IMR-90 (cell line): ENCODE data around the gene PRKN. TPM values are rescaled to one million over a fixed set of nuclear protein-coding genes. Genes with fewer than 3 reads are reported as not detected.

Source experiments
- ATAC-seq: fragments of 200-7000 bp; cut with Tn5 transposase; 2 replicates; pipeline ENCODE4 v1.9.1; 2020; ENCODE audit warnings: low read depth, mild to moderate bottlenecking, moderate library complexity
- BruUV-seq: library from RNA; stranded (reverse); fragments of 400-500 nt; replicated peaks from 2 replicates; lab custom pipeline; 2021; lab: Mats Ljungman, UMichigan
- CTCF ChIA-PET: fragments of 300-600 bp; formaldehyde crosslinking; extraction: SDS; loops from one replicate; lab custom pipeline; 2021; ENCODE audit warnings: antibody characterized with exemption; lab: Yijun Ruan, JAX
- POLR2A ChIA-PET: fragments of 300-600 bp; sonication (Branson Sonifier 250); formaldehyde crosslinking; loops from one replicate; lab custom pipeline; 2022; ENCODE audit warnings: antibody characterized with exemption; ENCODE audit not compliant: unreplicated experiment; lab: Charles Lee
- DNase-seq: peaks from one replicate; pipeline ENCODE4 v3.0.0; 2013
- H2AFZ ChIP-seq: replicated peaks from 2 replicates; pipeline ENCODE3; 2013; ENCODE audit warnings: low read length, mild to moderate bottlenecking; ENCODE audit not compliant: poor library complexity
- H2AK5ac ChIP-seq: 2 replicates; pipeline ENCODE4 v1.6.1; 2013; ENCODE audit warnings: low read depth, low read length, inconsistent platforms
- H2AK9ac ChIP-seq: replicated peaks from 2 replicates; pipeline ENCODE3; 2013; ENCODE audit warnings: mild to moderate bottlenecking, low read depth, low read length, moderate library complexity; ENCODE audit not compliant: poor library complexity
- H2BK120ac ChIP-seq: 2 replicates; pipeline ENCODE4 v1.6.1; 2013; ENCODE audit warnings: low read depth, low read length, inconsistent platforms
- H2BK15ac ChIP-seq: 3 replicates; pipeline ENCODE4 v1.6.1; 2013; ENCODE audit warnings: low read depth, low read length, inconsistent platforms
- H2BK20ac ChIP-seq: 2 replicates; pipeline ENCODE4 v1.6.1; 2013; ENCODE audit warnings: low read depth, mild to moderate bottlenecking, inconsistent platforms, low read length, moderate library complexity
- H2BK5ac ChIP-seq: 2 replicates; pipeline ENCODE4 v1.6.1; 2013; ENCODE audit warnings: mild to moderate bottlenecking, low read depth, low read length, inconsistent platforms; ENCODE audit not compliant: poor library complexity, severe bottlenecking
- H3K14ac ChIP-seq: replicated peaks from 2 replicates; pipeline ENCODE4 v1.6.1; 2013; ENCODE audit warnings: low read depth, low read length, inconsistent platforms
- H3K18ac ChIP-seq: 2 replicates; pipeline ENCODE4 v1.6.1; 2013; ENCODE audit warnings: low read depth, low read length, control low read depth
- H3K23ac ChIP-seq: 2 replicates; pipeline ENCODE4 v1.6.1; 2013; ENCODE audit warnings: low read depth, low read length, inconsistent platforms
- H3K27ac ChIP-seq: 2 replicates; pipeline ENCODE4 v1.5.1; 2013; ENCODE audit warnings: mild to moderate bottlenecking, control low read depth, low read length; ENCODE audit not compliant: insufficient read depth
- H3K27me3 ChIP-seq: 2 replicates; pipeline ENCODE4 v1.6.1; 2013; ENCODE audit warnings: low read length; ENCODE audit not compliant: control insufficient read depth, insufficient read depth
- H3K36me3 ChIP-seq: 2 replicates; pipeline ENCODE4 v1.6.1; 2013; ENCODE audit warnings: low read length, mixed read lengths; ENCODE audit not compliant: control insufficient read depth, insufficient read depth
- H3K4ac ChIP-seq: 2 replicates; pipeline ENCODE4 v1.6.1; 2013; ENCODE audit warnings: low read depth, low read length, inconsistent platforms
- H3K4me1 ChIP-seq: 2 replicates; pipeline ENCODE4 v1.6.1; 2013; ENCODE audit warnings: low read length, mixed read lengths; ENCODE audit not compliant: control insufficient read depth, insufficient read depth
- H3K4me2 ChIP-seq: 2 replicates; pipeline ENCODE4 v1.6.1; 2013; ENCODE audit warnings: low read depth, mild to moderate bottlenecking, control low read depth, low read length, moderate library complexity
- H3K4me3 ChIP-seq: 2 replicates; pipeline ENCODE4 v1.5.1; 2013; ENCODE audit warnings: low read depth, mild to moderate bottlenecking, control low read depth, low read length, moderate library complexity; ENCODE audit not compliant: insufficient read depth
- H3K56ac ChIP-seq: 2 replicates; pipeline ENCODE4 v1.6.1; 2013; ENCODE audit warnings: low read length, inconsistent platforms; ENCODE audit not compliant: insufficient read depth; ENCODE audit errors: extremely low read depth
- H3K79me1 ChIP-seq, 2 experiments: 2 replicates each; pipeline ENCODE4 v1.6.1; 2013; ENCODE audit warnings: low read length in 2 of 2, inconsistent platforms in 1 of 2, low read depth in 1 of 2
- H3K9ac ChIP-seq: 2 replicates; pipeline ENCODE4 v1.6.1; 2013; ENCODE audit warnings: low read depth, low read length, control low read depth
- H3K9me1 ChIP-seq: 2 replicates; pipeline ENCODE4 v1.6.1; 2013; ENCODE audit warnings: low read length, inconsistent platforms; ENCODE audit not compliant: insufficient read depth
- H3K9me3 ChIP-seq: 2 replicates; pipeline ENCODE4 v1.6.1; 2013; ENCODE audit warnings: low read length; ENCODE audit not compliant: control insufficient read depth, insufficient read depth
- H4K20me1 ChIP-seq: 2 replicates; pipeline ENCODE4 v1.6.1; 2013; ENCODE audit warnings: low read length, inconsistent platforms; ENCODE audit not compliant: insufficient read depth
- H4K5ac ChIP-seq: 2 replicates; pipeline ENCODE4 v1.6.1; 2013; ENCODE audit warnings: mild to moderate bottlenecking, low read depth, low read length, control low read depth
- H4K8ac ChIP-seq, 2 experiments: 2 replicates each; pipeline ENCODE4 v1.6.1; 2013; ENCODE audit warnings: low read depth in 2 of 2, low read length in 2 of 2, control low read depth in 1 of 2, inconsistent platforms in 1 of 2
- H4K91ac ChIP-seq: 2 replicates; pipeline ENCODE4 v1.6.1; 2013; ENCODE audit warnings: low read depth, low read length, inconsistent platforms; ENCODE audit not compliant: insufficient read depth
- CHD1 ChIP-seq: IDR thresholded peaks from 2 replicates; pipeline ENCODE4 v1.6.1; 2012; ENCODE audit warnings: low read depth, low read length, improper control_type of control experiment
- FOS ChIP-seq: fragments of 150-350 bp; IDR thresholded peaks from 2 replicates; pipeline ENCODE4 v1.6.1; 2016; ENCODE audit warnings: low read depth, low read length
- MAFK ChIP-seq: IDR thresholded peaks from 2 replicates; pipeline ENCODE4 v1.6.1; 2012; ENCODE audit warnings: low read depth, low read length, improper control_type of control experiment
- MXI1 ChIP-seq: IDR thresholded peaks from 2 replicates; pipeline ENCODE4 v1.6.1; 2012; ENCODE audit warnings: low read depth, mild to moderate bottlenecking, low read length, moderate library complexity, borderline replicate concordance
- RAD21 ChIP-seq: IDR thresholded peaks from 2 replicates; pipeline ENCODE4 v1.6.1; 2012; ENCODE audit warnings: low read length, improper control_type of control experiment
- RCOR1 ChIP-seq: IDR thresholded peaks from 2 replicates; pipeline ENCODE4 v1.6.1; 2012; ENCODE audit warnings: mild to moderate bottlenecking, low read length, improper control_type of control experiment; ENCODE audit not compliant: insufficient replicate concordance
- WGBS, 2 experiments: methylation state at CpG; one replicate each; pipeline versions ENCODE4 v1.1.5 to v1.1.7; 2013; ENCODE audit warnings: missing lambda C conversion rate in 2 of 2; ENCODE audit not compliant: insufficient read length in 1 of 2; ENCODE audit errors: extremely low coverage in 2 of 2; 5-methylcytosine and 5-hydroxymethylcytosine counted together
- dilution Hi-C: fragments of 300-500 bp; cut with HindIII; formaldehyde crosslinking; loops from one replicate; pipeline ENCODE4 v1.14.3; 2018; ENCODE audit warnings: low sequenced_read_pairs; ENCODE audit not compliant: unreplicated experiment
- in situ Hi-C: fragments of 300-500 bp; cut with MboI; formaldehyde crosslinking; loops from 3 replicates; pipeline ENCODE4 v1.14.3; 2019; ENCODE audit warnings: low sequenced_read_pairs, inconsistent platforms, mixed read lengths
- intact Hi-C: fragments of 100-400 bp; cut with micrococcal nuclease; formaldehyde crosslinking; loops from 2 replicates; pipeline ENCODE4 v1.10.0; 2022
- polyA plus RNA-seq, 3 experiments: library from polyadenylated mRNA; depleted of rRNA; stranded (reverse); fragments of >200 nt; gene quantifications; 2 replicates each; pipeline ENCODE4 v1.2.3, GENCODE V29; 2012; ENCODE audit warnings: low replicate concordance in 1 of 3
- total RNA-seq: library from RNA; depleted of rRNA; stranded (reverse); fragments of >200 nt; gene quantifications from 2 replicates; pipeline ENCODE4 v1.2.3, GENCODE V29; 2012

PRKN gene
- total and polyA plus RNA-seq, 2 of the 4 experiments (the other 2 are of a cell fraction), result 0.15 to 0.18 TPM

GRCh38 chr6:161455848-161456247, 1271.7 kb downstream of the PRKN start:
- no peak overlapping the region for H4K91ac ChIP-seq
- H2AK9ac ChIP-seq, result no peak overlapping the region
- dilution Hi-C loops, result no loop called here
- H3K27me3 ChIP-seq, result no peaks in the 10 kb centered on the region
- DNase-seq (no peak), ATAC-seq (no peak)
- no peak for TF ChIP-seq MXI1
- TF ChIP-seq MAFK, result no peak
- TF ChIP-seq RCOR1, result no peak
- no peak for TF ChIP-seq RAD21
- TF ChIP-seq CHD1, result no peak
- TF ChIP-seq FOS, result no peak
- H3K79me1 ChIP-seq, result no peaks in the 10 kb centered on the region
- no peak overlapping the region for H4K5ac ChIP-seq
- H3K4me2 ChIP-seq, result no peak overlapping the region
- in situ Hi-C loops, result no loop called here
- 67% methylated on average over 1 of the region's 5 CpGs; no CpG with 5 or more reads in 1 of the 2 experiments for WGBS, 2 experiments
- H3K9ac ChIP-seq, result no peak overlapping the region
- H3K18ac ChIP-seq, result no peak overlapping the region
- H2AFZ ChIP-seq, result no peak overlapping the region
- no peak overlapping the region for H2BK15ac ChIP-seq
- H3K9me1 ChIP-seq, result no peaks in the 10 kb centered on the region
- BruUV-seq, result no TSS peak
- H2AK5ac ChIP-seq, result no peak overlapping the region
- ChIA-PET CTCF (no interaction called here), POLR2A (no interaction called here)
- H3K4me3 ChIP-seq, result no peak overlapping the region
- no peak overlapping the region for H3K23ac ChIP-seq
- H3K14ac ChIP-seq, result no peak overlapping the region
- no peak overlapping the region for H2BK20ac ChIP-seq
- intact Hi-C loops, result no loop called here
- no peak overlapping the region for H3K27ac ChIP-seq
- no peaks in the 10 kb centered on the region for H3K36me3 ChIP-seq
- no peak overlapping the region for H4K8ac ChIP-seq
- H3K4ac ChIP-seq, result no peak overlapping the region
- no peak overlapping the region for H2BK5ac ChIP-seq
- H3K56ac ChIP-seq, result no peak overlapping the region
- H2BK120ac ChIP-seq, result no peak overlapping the region
- H4K20me1 ChIP-seq, result no peaks in the 10 kb centered on the region
- no peaks in the 10 kb centered on the region for H3K4me1 ChIP-seq
- H3K9me3 ChIP-seq, result peaks cover 4% of the 10 kb centered on the region; the same call in 1 of the 2 replicates
